GM19455 (cell line): ENCODE measurements around the gene UBA1.

Experiments
- ATAC-seq: cut with Tn5 transposase; IDR thresholded peaks from one replicate; pipeline ENCODE4 v1.9.1; 2021; ENCODE audit not compliant: unreplicated experiment

Gene UBA1

GRCh38 chrX:47193475-47194193 lies at the start of gene UBA1:
Gene UBA1 (plus strand): TSS chrX:47193829. CDS start chrX:47198803, 4,974 bp downstream.
- peak; percentile 55 for ATAC-seq

DNA sequence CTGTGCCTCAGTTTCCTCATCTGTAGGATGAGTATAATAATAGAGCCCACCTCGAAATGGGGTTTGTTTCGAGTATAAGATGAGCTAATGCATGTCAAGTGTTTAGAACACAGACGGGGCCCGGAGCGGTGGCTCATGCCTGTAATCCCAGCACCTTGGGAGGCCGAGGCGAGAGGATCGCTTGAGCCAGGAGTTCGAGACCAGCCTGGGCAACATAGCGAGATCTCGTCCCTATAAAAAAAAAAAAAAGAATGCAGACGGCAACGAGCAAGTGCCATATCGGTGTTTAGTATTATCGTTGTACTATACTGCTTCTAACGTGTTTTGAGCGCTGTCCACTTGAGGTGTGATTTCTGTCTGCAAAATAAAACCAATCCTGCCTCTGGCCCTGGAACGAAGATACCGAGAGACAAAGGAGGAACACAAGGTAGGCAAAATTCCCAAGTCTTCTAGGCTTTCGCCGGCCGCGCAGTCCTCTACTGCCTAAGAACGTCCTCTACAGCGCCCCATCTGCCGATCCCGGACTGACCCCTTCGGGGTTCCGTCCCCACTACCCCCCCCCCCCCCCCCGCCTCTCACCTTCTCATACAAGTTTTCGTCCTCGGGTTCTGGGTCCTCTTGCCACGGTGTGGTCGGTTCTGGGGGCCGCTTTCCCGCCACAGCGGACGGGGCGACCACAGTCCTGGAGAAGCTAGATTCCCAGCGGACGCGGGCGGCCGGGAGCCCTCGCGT lies 49.6 kb upstream of the UBA1 start:
- no peak for ATAC-seq

DNA sequence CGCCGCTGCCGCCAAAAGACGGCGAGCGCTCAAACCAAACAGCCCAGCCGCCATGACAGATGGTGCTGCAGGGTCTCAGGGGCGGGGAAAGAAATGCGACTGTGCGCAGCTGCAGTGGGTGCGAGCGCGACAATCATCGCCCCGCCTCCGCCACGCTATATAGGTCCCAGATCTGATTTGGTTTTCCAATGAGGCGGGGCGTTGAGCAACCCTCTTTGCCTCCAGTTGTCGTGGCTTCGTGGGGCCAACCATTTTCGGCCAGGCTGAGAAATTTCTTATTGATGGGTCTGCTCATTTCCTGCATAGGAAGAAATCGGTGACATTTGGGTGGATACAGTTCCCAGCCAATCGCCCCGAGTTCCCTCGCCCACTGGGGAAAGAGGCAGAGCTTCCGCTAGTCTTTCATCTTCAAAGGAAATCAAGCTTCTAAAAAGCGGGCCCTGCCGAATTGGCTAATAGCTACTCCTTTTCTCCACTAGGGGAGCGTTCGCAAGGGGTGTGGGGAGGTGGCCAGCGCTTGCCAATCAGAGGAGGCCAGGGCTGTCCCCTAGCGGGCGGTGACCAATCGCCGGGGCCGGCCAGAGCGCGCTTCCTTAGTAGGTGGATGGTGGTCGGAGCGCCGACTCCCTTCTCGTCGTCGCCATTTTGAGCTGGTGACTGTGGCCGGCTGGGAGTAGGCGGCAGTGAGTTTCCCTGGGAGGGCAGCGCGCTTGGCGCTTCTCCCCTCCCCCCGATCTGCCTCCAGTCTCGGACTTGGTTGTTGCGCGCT lies 48.8 kb upstream of the UBA1 start, which contains the start of the genes NDUFB11 and RBM10:
TSS of gene NDUFB11 (minus strand) at position 77 of the 769 bp plus-strand sequence. CDS start at position 54, 23 bp downstream.
TSS of gene RBM10 (plus strand) at position 596 of the 769 bp plus-strand sequence. CDS start 2,261 bp downstream, outside the sequence.
- peak; percentile 89 for ATAC-seq

DNA sequence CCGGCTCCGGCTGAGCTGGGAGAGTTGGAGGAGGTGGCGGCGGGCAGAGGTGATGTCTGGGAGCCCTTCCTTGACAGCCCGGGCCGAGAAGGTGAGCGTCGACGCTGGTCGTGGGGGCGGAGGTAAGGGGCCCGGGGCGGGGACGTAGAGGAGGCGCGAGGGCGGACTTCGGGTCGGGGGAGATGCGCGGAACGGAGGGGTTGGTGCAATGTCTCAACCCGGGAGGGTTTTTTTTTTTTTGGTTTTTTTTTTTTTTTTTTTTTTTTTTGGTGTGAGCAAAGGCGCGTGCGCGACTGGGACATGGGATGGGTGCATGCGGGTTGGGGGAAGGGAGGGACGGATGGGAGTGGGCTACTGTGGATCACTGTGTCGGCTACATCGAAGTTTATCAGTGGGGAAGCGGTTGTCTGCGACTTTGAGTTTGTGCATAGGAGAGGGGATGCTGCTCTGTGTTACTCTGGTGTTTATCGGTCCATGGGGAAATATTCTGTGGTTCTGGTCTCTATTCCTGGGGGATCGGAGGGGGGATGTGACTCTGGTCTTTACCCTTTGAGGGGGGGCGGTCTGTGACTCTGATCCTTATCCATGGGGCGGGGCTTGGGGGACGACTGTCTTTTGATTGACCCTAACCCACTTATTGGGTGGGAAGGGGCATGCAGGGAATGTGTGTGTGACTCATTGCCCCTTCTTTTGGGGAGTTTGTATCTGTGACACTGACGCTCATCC lies 48.1 kb upstream of the UBA1 start:
- ATAC-seq, result peak; percentile 17

DNA sequence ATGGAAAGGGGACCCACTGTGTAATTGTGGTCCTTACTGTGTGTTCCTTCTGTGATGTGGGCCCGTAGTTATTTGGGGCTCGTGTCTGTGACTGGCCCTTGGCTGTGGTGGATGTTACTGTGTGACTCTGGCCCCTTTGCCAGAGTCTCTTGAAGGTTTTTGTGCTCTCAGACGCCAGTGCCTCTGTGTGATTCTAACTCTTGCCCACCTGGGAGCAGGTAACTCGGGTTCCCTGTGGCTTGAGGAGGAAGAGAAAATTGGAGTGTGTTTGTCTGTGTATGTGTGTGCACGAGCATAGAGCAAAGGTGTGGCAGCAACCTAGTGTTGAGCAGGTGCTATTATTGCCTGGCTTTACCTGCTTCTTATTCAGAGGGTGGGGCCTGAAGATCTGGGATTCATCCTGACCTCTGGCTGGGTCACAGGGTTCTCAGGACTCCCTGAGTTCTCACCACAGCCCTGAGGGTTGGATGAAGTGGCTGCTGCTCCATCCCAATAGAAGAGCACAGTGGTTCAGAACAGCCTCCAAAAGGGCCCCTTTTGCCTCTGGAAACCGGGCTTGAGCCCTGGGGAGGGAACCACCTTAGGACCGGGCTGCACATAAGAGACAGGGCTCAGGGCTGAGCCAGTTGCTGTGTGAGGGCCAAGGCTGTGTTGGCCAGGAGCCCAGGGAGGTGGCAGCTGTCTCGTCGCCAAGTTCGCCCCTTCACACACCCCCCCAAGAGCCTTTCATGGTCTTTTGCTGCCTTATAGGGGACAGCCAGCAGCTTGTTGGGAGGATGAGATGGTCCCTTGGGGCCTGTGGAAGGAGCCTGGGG lies 47.3 kb upstream of the UBA1 start:
- ATAC-seq, result no peak

GRCh38 chrX:47146936-47147859 lies 46.4 kb upstream of the UBA1 start:
- ATAC-seq, result no peak

- ATAC-seq, result no peak
Measured at GRCh38 chrX:47148946-47149345, 44.7 kb upstream of the UBA1 start.

DNA sequence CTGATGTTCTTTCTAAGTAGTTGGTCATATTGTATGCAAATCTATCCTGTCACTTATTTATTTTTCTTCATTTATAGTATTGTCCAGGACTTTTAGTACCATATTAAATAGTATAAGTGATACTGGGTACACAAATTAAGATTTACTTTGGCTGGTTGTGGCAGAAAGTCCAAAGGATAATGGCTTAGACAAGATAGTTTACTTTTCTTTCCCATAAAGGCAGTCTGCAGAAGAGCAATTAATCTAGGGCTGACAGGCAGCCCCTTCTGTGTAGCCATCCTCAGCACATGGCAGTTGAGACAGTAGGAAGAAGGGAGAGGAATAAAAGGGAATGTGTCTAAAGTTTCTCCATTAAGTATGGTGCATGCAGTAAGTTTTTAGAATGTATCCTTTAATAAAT lies 42.2 kb upstream of the UBA1 start:
- ATAC-seq, result no peak

DNA sequence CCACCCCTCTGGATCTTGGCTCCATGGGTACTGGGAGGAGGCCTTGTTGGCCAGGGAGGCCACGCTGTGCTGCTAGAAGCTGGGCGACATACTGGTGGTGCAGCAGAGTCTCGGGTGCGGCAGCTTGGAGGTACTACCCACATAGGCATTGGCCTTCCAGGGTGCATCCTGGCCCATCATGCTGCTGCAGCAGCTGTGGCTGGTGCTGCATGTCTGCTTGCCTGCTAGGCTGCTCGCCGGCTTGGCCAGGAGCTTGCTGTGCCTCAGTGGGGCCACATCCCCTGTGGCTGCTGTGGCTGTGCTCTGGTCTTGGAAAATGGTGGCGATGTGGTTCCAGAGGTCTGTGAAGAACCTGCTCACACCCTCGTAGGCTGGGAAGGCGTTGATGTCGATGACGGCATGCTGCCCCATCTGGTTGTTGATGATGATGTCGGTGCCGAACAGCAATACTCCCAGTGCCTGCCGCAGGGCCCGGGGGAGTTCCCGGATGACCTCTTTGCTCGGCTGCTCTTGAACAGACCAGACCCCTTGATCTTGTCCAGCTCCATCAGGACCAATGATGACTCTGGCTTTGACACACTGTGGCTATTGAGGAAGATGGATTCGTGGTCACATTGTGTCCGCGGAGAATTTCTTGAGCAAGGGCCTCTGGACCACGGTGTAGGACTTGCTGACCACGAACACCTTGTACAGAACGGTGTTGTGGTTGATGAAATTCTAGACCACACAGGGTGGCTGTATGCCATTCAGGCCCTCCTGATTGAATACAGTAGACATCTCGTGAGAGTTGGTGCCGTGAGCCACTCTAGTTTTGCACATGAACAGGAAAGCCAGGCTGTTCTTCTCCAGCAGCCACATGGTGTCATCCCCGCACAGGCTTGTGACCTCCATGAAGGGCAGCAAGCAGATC lies 36.8 kb upstream of the UBA1 start:
- no peak for ATAC-seq

DNA sequence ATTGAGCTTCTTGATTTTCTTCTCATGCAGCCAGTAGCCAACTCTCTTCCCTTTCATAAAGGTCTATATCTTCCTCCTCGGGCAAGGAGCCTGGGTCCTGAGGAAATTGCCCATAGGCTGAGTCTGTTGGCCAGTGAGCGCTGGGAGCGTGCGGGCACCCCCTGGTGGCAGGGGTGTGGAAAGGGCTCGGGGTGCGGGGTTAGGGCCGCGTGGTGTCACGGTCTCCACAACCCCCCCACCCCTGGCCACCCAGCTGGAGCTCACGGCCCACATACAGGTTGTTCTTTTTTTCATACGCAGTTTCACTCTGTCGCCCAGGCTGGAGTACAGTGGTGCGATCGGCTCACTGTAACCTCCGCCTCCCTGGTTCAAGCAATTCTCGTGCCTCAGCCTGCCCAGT lies 35.5 kb upstream of the UBA1 start:
- ATAC-seq, result no peak

- no peak for ATAC-seq
Measured at GRCh38 chrX:47158781-47159180, 34.8 kb upstream of the UBA1 start.

DNA sequence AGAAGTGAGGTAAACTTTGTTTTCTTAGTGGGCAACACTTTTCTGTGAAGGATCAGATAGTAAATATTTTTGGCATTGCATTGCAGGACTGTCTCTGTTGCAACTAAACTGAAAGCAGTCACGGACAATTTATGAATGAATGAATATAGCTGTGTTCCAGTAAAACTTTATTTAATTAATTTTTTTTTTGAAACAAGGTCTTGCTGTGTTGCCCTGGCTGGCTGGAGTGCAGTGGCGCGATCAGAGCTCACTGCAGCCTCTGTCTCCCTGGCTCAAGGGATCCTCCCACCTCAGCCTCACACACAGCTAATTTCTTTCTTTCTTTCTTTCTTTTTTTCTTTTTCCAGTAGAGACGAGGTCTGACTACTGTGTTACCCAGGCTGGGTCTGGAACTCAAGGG lies 32.8 kb upstream of the UBA1 start:
- no peak for ATAC-seq

GRCh38 chrX:47162927-47163583 lies 30.6 kb upstream of the UBA1 start:
- ATAC-seq, result no peak

GRCh38 chrX:47164420-47164819 lies 29.2 kb upstream of the UBA1 start:
- no peak for ATAC-seq

- ATAC-seq, result no peak
Measured at GRCh38 chrX:47166126-47166525, 27.5 kb upstream of the UBA1 start.

DNA sequence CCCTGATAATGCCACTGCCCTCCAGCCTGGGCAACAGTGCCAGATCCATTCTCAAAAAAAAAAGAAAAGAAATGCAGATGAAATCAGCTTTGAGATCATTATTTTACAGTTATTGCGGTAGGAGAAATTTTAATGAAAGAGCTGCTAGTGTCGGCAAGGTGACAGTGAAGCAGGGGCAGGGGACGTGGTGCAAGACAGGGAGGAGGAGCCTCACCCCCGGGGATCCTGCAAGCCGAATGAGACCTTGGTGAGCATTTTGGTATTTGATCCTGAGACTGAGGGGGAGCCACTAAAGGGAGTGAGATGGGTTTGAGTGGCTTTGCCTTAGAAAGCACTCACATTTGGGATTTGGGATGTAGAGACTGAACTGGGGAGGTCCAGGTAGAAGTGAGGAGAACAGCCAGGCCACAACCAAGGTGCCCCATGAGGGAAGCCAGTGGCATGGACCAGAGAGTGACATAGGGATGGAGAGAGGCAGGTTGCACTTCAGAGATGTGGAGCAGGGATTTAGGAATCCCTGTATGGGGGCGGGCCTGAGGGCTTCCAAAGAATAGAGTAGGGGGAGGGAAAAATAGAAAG lies 25.0 kb upstream of the UBA1 start:
- ATAC-seq, result no peak

DNA sequence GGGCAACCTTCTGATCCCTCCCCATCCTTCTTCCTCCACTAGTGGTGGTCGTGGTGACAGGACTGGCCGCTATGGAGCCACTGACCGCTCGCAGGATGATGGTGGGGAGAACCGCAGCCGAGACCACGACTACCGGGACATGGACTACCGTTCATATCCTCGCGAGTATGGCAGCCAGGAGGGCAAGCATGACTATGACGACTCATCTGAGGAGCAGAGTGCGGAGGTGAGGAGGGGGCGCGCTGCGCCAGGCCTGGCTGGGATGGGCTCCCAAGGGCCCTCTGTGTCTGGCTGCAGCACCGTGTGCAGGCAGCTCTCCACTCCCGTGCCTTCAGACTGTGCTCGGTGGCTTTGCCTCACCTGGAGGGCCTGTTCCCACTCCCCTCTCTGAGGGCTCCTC lies 24.4 kb upstream of the UBA1 start:
- no peak for ATAC-seq
